Hepatocyte (in vitro differentiated cells): ENCODE data around the gene KRT76. TPM values are rescaled to one million over a fixed set of nuclear protein-coding genes. Genes with fewer than 3 reads are reported as not detected.
A peak's percentile ranks its signal among the peaks of the same experiment; 100 is the strongest.

Source experiments
- DNase-seq: peaks from one replicate; pipeline ENCODE4 v3.0.0-alpha.2; 2016; ENCODE audit warnings: low spot score
- H2AFZ ChIP-seq: fragments of 200-600 bp; sonication (generic); 2 replicates; pipeline ENCODE4 v1.6.0; 2016; ENCODE audit warnings: antibody characterized with exemption, mild to moderate bottlenecking
- H3K27ac ChIP-seq: fragments of 200-600 bp; sonication (generic); 2 replicates; pipeline ENCODE4 v1.5.1; 2016; ENCODE audit warnings: mild to moderate bottlenecking
- H3K27me3 ChIP-seq: fragments of 200-600 bp; sonication (generic); 2 replicates; pipeline ENCODE4 v1.6.1; 2016
- H3K36me3 ChIP-seq: fragments of 200-600 bp; sonication (generic); replicated peaks from 2 replicates; pipeline ENCODE4 v1.5.1; 2016; ENCODE audit warnings: low read depth; ENCODE audit not compliant: insufficient read depth
- H3K4me1 ChIP-seq: fragments of 200-600 bp; sonication (generic); 2 replicates; pipeline ENCODE4 v1.5.1; 2016; ENCODE audit warnings: mild to moderate bottlenecking, moderate library complexity; ENCODE audit not compliant: insufficient read depth
- H3K4me2 ChIP-seq: fragments of 200-600 bp; sonication (generic); 2 replicates; pipeline ENCODE4 v1.6.0; 2016
- H3K4me3 ChIP-seq: fragments of 200-600 bp; sonication (generic); 2 replicates; pipeline ENCODE4 v1.5.1; 2016; ENCODE audit warnings: mild to moderate bottlenecking
- H3K79me2 ChIP-seq: fragments of 200-600 bp; sonication (generic); 2 replicates; pipeline ENCODE4 v1.6.0; 2017; ENCODE audit warnings: mild to moderate bottlenecking
- H3K9me2 ChIP-seq: fragments of 200-600 bp; sonication (generic); replicated peaks from 2 replicates; pipeline ENCODE4 v1.6.0; 2017; ENCODE audit warnings: mild to moderate bottlenecking; ENCODE audit not compliant: insufficient read depth
- H3K9me3 ChIP-seq: fragments of 200-600 bp; sonication (generic); 2 replicates; pipeline ENCODE4 v1.5.1; 2016; ENCODE audit warnings: low read depth, mild to moderate bottlenecking
- H4K20me1 ChIP-seq: fragments of 200-600 bp; sonication (generic); 2 replicates; pipeline ENCODE4 v1.6.0; 2016; ENCODE audit warnings: mild to moderate bottlenecking; ENCODE audit not compliant: insufficient read depth, poor library complexity, severe bottlenecking
- CTCF ChIP-seq: fragments of 200-600 bp; sonication (generic); IDR thresholded peaks from 2 replicates; pipeline ENCODE4 v1.5.1; 2016; ENCODE audit warnings: antibody characterized with exemption, mild to moderate bottlenecking; ENCODE audit not compliant: poor library complexity
- EZH2 ChIP-seq: fragments of 200-600 bp; sonication (generic); IDR thresholded peaks from 2 replicates; pipeline ENCODE4 v1.6.1; 2016; ENCODE audit warnings: antibody characterized with exemption, mild to moderate bottlenecking, borderline replicate concordance
- EZH2phosphoT487 ChIP-seq: fragments of 200-600 bp; sonication (generic); IDR thresholded peaks from one replicate; pipeline ENCODE4 v1.6.1; 2018; ENCODE audit warnings: antibody characterized with exemption, mild to moderate bottlenecking, low read depth, moderate library complexity; ENCODE audit not compliant: unreplicated experiment, severe bottlenecking
- WGBS: methylation state at CpG from one replicate; pipeline ENCODE4 v1.1.6; 2016; ENCODE audit warnings: low lambda C conversion rate; ENCODE audit errors: missing lambda C conversion rate; 5-methylcytosine and 5-hydroxymethylcytosine counted together
- polyA plus RNA-seq: library from polyadenylated mRNA; unstranded; fragments of >200 nt; fragmentation: Nextera tagmentation; extraction: Ambion mirVana; gene quantifications from 2 replicates; pipeline ENCODE4 v1.2.1, GENCODE V29; 2016
- total RNA-seq: library from RNA; depleted of rRNA; stranded (reverse); fragments of >200 nt; gene quantifications from 2 replicates; pipeline ENCODE4 v1.2.3, GENCODE V29; 2014

The KRT76 gene
- total and polyA plus RNA-seq, 2 experiments from 2014 or later = not detected

DNA sequence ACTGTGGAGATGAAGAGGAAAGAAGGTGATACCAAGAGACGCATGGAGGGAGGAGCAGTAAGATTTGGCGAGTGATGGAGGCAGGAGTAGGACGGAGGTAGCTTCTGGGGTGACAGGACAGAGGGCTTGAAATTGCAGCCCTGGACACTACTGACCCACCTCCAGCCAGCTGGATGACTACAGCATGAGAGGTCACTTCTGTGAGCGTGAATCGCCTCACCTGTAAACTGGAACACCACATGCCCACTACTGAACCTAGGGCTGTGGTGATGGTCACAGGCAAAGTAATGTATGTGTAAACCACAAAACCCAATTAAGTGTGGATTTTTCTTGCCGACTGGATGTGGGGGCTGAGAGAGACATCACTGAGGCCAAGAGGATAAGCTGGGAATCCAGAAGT, 43.4 kb upstream of the KRT76 start:
- TF ChIP-seq CTCF = no peak
- TF ChIP-seq EZH2phosphoT487 = no peak
- H3K27me3 ChIP-seq = peaks cover 6% of the 10 kb centered on the region
- H2AFZ ChIP-seq = no peak overlapping the region
- H3K9me3 ChIP-seq = no peaks in the 10 kb centered on the region
- H3K4me1 ChIP-seq = peaks cover 8% of the 10 kb centered on the region
- H4K20me1 ChIP-seq = no peaks in the 10 kb centered on the region
- DNase-seq = no peak
- WGBS = 87% methylated on average over 6 of the region's 6 CpGs
- H3K36me3 ChIP-seq = no peaks in the 10 kb centered on the region
- no peak overlapping the region for H3K27ac ChIP-seq
- no peak overlapping the region for H3K4me3 ChIP-seq
- H3K9me2 ChIP-seq = no peaks in the 10 kb centered on the region
- no peaks in the 10 kb centered on the region for H3K79me2 ChIP-seq
- no peak overlapping the region for H3K4me2 ChIP-seq

DNA sequence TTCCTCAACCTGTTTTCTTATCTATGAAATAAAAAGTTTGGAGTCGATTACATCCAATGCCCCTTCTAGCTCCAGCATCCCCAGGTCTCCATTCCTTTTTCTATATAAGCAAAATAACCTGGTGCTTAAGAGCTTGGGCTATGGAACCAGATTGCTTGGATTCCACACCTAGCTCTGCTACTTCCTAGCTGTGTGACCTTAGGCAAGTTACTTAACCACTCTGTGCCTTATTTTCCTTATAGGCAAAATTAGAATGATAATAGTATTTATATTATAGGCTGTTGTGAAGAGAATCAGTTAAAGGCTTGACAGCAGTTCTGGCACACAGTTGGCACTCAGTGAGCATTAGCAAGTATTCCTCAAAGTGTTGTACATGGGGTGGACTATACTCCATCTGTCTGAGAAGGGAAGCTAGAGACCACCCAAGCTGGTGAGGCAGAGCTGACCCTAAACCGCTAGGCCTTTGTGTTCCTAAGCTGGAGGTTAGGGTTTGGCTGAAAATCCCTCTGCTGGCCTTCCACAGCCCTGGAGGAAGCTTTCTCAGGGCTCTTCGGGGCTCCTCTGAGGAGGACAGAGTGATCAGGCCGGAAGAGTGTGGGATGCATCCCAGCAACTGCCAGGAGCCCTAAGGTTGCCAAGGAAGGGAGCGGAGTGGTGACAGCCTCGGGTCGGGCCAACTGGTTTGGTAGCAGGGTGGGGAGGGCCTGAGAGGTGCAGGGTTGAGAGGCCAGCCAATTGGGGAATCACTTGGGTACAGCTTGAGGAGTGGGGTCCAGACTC, 42.8 kb upstream of the KRT76 start:
- no peak overlapping the region for H3K27ac ChIP-seq
- no peak overlapping the region for H2AFZ ChIP-seq
- H3K4me1 ChIP-seq = peaks cover 11% of the 10 kb centered on the region
- no peaks in the 10 kb centered on the region for H3K9me3 ChIP-seq
- no peaks in the 10 kb centered on the region for H3K36me3 ChIP-seq
- H3K79me2 ChIP-seq = no peaks in the 10 kb centered on the region
- no peak overlapping the region for H3K4me3 ChIP-seq
- TF ChIP-seq CTCF (no peak), EZH2phosphoT487 (no peak), EZH2 (no peak)
- H4K20me1 ChIP-seq = no peaks in the 10 kb centered on the region
- peaks cover 6% of the 10 kb centered on the region for H3K27me3 ChIP-seq
- no peak overlapping the region for H3K4me2 ChIP-seq
- H3K9me2 ChIP-seq = no peaks in the 10 kb centered on the region
- DNase-seq = no peak
- 92% methylated on average over 7 of the region's 7 CpGs for WGBS

DNA sequence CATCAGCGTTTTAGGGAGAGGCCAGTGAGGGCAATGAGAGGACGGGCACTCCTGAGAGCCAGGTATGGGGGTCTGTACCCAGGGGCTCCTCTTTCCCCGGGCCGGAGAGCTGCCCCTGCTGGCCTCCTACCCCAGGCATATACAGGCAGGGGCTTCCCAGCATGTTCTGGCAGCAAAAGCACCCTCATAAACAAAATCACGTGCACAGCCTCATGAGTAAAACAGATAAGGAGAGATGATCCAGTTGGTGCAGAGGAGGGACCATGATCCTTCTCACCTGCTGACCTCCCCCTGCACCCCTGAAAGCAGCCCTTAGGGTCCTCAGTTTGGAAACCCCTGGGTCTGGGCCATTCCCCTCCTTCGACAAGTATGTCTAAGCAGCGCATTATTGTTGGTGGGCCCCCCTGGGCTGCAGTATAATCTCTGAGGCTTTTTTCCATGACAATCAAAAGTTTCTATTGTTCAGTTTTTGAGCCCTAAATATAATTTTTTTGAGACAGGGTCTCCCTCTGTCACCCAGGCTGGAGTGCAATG, 41.8 kb upstream of the KRT76 start:
- H3K27me3 ChIP-seq = peaks cover 6% of the 10 kb centered on the region
- peaks cover 20% of the 10 kb centered on the region for H3K4me1 ChIP-seq
- H3K79me2 ChIP-seq = no peaks in the 10 kb centered on the region
- H3K27ac ChIP-seq = no peak overlapping the region
- no peaks in the 10 kb centered on the region for H3K9me3 ChIP-seq
- peak overlapping the region; percentile 45 for H3K4me2 ChIP-seq
- 57% methylated on average over 7 of the region's 7 CpGs for WGBS
- H3K36me3 ChIP-seq = no peaks in the 10 kb centered on the region
- no peaks in the 10 kb centered on the region for H3K9me2 ChIP-seq
- TF ChIP-seq EZH2 (no peak), CTCF (no peak), EZH2phosphoT487 (no peak)
- no peaks in the 10 kb centered on the region for H4K20me1 ChIP-seq
- DNase-seq = peak; percentile 44
- no peak overlapping the region for H3K4me3 ChIP-seq
- no peak overlapping the region for H2AFZ ChIP-seq
